Measurements from ENCODE around the gene UBE2E2. TPM values are rescaled to one million over a fixed set of nuclear protein-coding genes. Genes with fewer than 3 reads are reported as not detected.

Gene UBE2E2
- total RNA-seq, 1 experiment from 2014 or later, result 38.6 TPM

DNA sequence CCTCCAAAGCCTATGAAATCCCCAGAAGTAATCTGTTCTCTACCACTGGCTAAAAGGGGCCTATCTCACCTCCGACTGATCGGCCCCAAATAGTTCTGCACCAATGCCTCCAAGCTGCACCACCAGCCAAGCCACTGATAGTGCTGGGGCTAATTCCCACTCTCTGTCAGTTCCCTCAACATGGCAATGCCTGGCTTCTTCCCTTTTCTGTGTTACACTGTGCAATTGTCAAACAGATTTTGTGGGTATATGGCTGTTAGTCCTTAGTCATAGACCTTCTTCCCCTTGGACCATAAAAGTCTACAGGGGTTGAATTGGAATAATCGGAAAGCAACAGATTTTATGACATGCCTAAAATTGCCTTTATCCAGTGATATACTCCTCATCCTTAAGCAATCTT is 9.3 kb upstream of the UBE2E2 start:
- Histone ChIP-seq H3K4me1 (ENCODE audit: insufficient read depth, low read length) (no peaks in the 10 kb centered on the region; the same call in 1 of the 2 replicates), H2BK5ac (ENCODE audit: insufficient read length, low read length) (no peak overlapping the region), H3K9me3 (ENCODE audit: control insufficient read depth, low read depth, low read length) (no peaks in the 10 kb centered on the region), H3K27ac (ENCODE audit: insufficient read length, low read depth, low read length) (no peak overlapping the region), H2BK12ac (ENCODE audit: insufficient read length, low read depth, low read length) (no peak overlapping the region), H2BK15ac (ENCODE audit: low read depth, low read length) (no peak overlapping the region), H4K20me1 (ENCODE audit: control insufficient read depth, insufficient read depth, insufficient read length) (no peaks in the 10 kb centered on the region), H2AK5ac (ENCODE audit: insufficient read length, low read length) (no peak overlapping the region), H2AFZ (ENCODE audit: low read length) (no peak overlapping the region), H3K4me2 (ENCODE audit: insufficient read depth, insufficient read length, low read length) (no peak overlapping the region), H4K5ac (ENCODE audit: insufficient read length, low read depth, low read length) (no peak overlapping the region), H3K18ac (ENCODE audit: insufficient read length, low read depth, low read length) (no peak overlapping the region), H4K91ac (ENCODE audit: insufficient read length, low read depth, low read length) (no peak overlapping the region), H3K14ac (ENCODE audit: insufficient read depth, low read length) (no peak overlapping the region), H3K23me2 (ENCODE audit: insufficient read length, low read depth, low read length, poor library complexity, severe bottlenecking) (no peaks in the 10 kb centered on the region), H3K79me2 (ENCODE audit: insufficient read depth, low read length) (no peaks in the 10 kb centered on the region), H3K23ac (ENCODE audit: insufficient read length, low read depth, low read length) (no peak overlapping the region), H4K8ac (replicated peaks; ENCODE audit: insufficient read length, low read depth, low read length) (no peak overlapping the region), H3K79me1 (ENCODE audit: insufficient read depth, low read depth, low read length, poor library complexity, severe bottlenecking) (no peaks in the 10 kb centered on the region), H3K27me3 (ENCODE audit: insufficient read depth, low read length) (no peaks in the 10 kb centered on the region), H3K4ac (ENCODE audit: low read depth, low read length) (no peak overlapping the region), H2BK20ac (ENCODE audit: low read depth, low read length, poor library complexity, severe bottlenecking) (no peak overlapping the region), H3K9ac (ENCODE audit: extremely low read depth, insufficient read length, low read length) (no peak overlapping the region), H3T11ph (ENCODE audit: low read length) (no peak overlapping the region), H3K56ac (ENCODE audit: insufficient read length, low read depth, low read length) (no peak overlapping the region), H2BK120ac (ENCODE audit: low read depth, low read length, poor library complexity, severe bottlenecking) (no peak overlapping the region)
- no peak for DNase-seq
- Mint-ChIP-seq H3K4me3 (no peak overlapping the region), H3K4me1 (peaks cover 4 to 6% of the 10 kb centered on the region in 2 experiments; a peak in 3 of 4 replicates), H3K36me3 (ENCODE audit: insufficient read depth in 1 of 3, low read depth in 3 of 3) (no peaks in the 10 kb centered on the region; a peak in 1 of 7 replicates), H3K9me3 (no peaks in the 10 kb centered on the region), H3K27me3 (ENCODE audit: low read depth) (peaks cover 2% of the 10 kb centered on the region; the same call in 1 of the 2 replicates), H3K27ac (no peak overlapping the region)
- no CpG with 5 or more reads among the region's 3 CpGs for WGBS (ENCODE audit: extremely low coverage, insufficient read length, low lambda C conversion rate)
- TF ChIP-seq, protein P1, sequence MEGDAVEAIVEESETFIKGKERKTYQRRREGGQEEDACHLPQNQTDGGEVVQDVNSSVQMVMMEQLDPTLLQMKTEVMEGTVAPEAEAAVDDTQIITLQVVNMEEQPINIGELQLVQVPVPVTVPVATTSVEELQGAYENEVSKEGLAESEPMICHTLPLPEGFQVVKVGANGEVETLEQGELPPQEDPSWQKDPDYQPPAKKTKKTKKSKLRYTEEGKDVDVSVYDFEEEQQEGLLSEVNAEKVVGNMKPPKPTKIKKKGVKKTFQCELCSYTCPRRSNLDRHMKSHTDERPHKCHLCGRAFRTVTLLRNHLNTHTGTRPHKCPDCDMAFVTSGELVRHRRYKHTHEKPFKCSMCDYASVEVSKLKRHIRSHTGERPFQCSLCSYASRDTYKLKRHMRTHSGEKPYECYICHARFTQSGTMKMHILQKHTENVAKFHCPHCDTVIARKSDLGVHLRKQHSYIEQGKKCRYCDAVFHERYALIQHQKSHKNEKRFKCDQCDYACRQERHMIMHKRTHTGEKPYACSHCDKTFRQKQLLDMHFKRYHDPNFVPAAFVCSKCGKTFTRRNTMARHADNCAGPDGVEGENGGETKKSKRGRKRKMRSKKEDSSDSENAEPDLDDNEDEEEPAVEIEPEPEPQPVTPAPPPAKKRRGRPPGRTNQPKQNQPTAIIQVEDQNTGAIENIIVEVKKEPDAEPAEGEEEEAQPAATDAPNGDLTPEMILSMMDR (conservative IDR thresholded peaks at IDR 0.05), result no peak

Data from H9 (cell line).